MV-4-11 (cell line): ENCODE data around the gene TCIRG1.
A peak's percentile ranks its signal among the peaks of the same experiment; 100 is the strongest.

Source experiments
- DNase-seq: peaks from one replicate; lab custom pipeline; 2025; lab: John Stamatoyannopoulos, UW

TCIRG1 gene

GRCh38 chr11:68004551-68005335, 34.1 kb upstream of the TCIRG1 start:
- no peak for DNase-seq

GRCh38 chr11:68006606-68007166, 32.1 kb upstream of the TCIRG1 start:
- DNase-seq: no peak

GRCh38 chr11:68007498-68008380, 31.1 kb upstream of the TCIRG1 start:
- no peak for DNase-seq

GRCh38 chr11:68008381-68009337, 30.2 kb upstream of the TCIRG1 start:
- peak; percentile 59 for DNase-seq

- peak; percentile 73 for DNase-seq
These were observed 29.3 kb upstream of the TCIRG1 start for GRCh38 chr11:68009391-68010089.

- DNase-seq: peak; percentile 93
These were observed 28.5 kb upstream of the TCIRG1 start, which contains the start of gene ALDH3B1 for GRCh38 chr11:68010090-68011041. Gene ALDH3B1 (plus strand): TSS chr11:68010327. CDS start chr11:68015298, 4,971 bp downstream.

- peak; percentile 42 for DNase-seq
These were observed 27.5 kb upstream of the TCIRG1 start for GRCh38 chr11:68011051-68011943.

GRCh38 chr11:68012044-68012842, 26.6 kb upstream of the TCIRG1 start:
- no peak for DNase-seq

- no peak for DNase-seq
These were observed 25.8 kb upstream of the TCIRG1 start for GRCh38 chr11:68012843-68013610.

- DNase-seq: no peak
These were observed 25.1 kb upstream of the TCIRG1 start for GRCh38 chr11:68013611-68014156.

- DNase-seq: peak; percentile 70
These were observed 24.5 kb upstream of the TCIRG1 start for GRCh38 chr11:68014157-68014946.

GRCh38 chr11:68014947-68015447, 23.8 kb upstream of the TCIRG1 start:
- no peak for DNase-seq

- DNase-seq: no peak
These were observed 23.4 kb upstream of the TCIRG1 start for GRCh38 chr11:68015467-68015866.

- no peak for DNase-seq
These were observed 22.5 kb upstream of the TCIRG1 start for GRCh38 chr11:68016161-68016903.
